HL-60 (cell line): Measurements from ENCODE around the gene MAPKAPK3.

Experiments used
- CTCF ChIP-seq: IDR thresholded peaks from one replicate; pipeline ENCODE4 v1.5.1; 2011; ENCODE audit warnings: low read length, control low read depth, inconsistent platforms; ENCODE audit not compliant: insufficient read depth
- GABPA ChIP-seq: IDR thresholded peaks from 2 replicates; pipeline ENCODE4 v1.6.1; 2012; ENCODE audit warnings: low read depth
- POLR2AphosphoS5 ChIP-seq: IDR thresholded peaks from 2 replicates; pipeline ENCODE4 v1.6.1; 2012; ENCODE audit warnings: low read depth
- REST ChIP-seq: IDR thresholded peaks from 2 replicates; pipeline ENCODE4 v1.6.1; 2012; ENCODE audit warnings: low read depth; ENCODE audit not compliant: insufficient replicate concordance
- SPI1 ChIP-seq: IDR thresholded peaks from 2 replicates; pipeline ENCODE4 v1.6.1; 2012; ENCODE audit warnings: low read depth, mild to moderate bottlenecking, borderline replicate concordance

GRCh38 chr3:50644561-50644960 lies 27.6 kb downstream of the MAPKAPK3 start:
- TF ChIP-seq CTCF: no peak
- no peak for TF ChIP-seq SPI1
- TF ChIP-seq POLR2AphosphoS5: no peak
- no peak for TF ChIP-seq GABPA
- TF ChIP-seq REST: no peak
